Activated CD4-positive, CD25-positive, alpha-beta regulatory T cell treated with anti-CD3 and anti-CD28 coated beads, Interleukin-2, amount 50 U/mL, for 72 hours (primary cell): ENCODE results near the gene HS3ST3B1.

Source experiments
- DNase-seq: peaks from one replicate; pipeline ENCODE4 v3.0.0; 2021

HS3ST3B1 gene

GRCh38 chr17:14355556-14355955 is 54.7 kb downstream of the HS3ST3B1 start:
- no peak for DNase-seq

- no peak for DNase-seq
These were observed 58.5 kb downstream of the HS3ST3B1 start for GRCh38 chr17:14359163-14360020.

- DNase-seq: no peak
These were observed 60.0 kb downstream of the HS3ST3B1 start for GRCh38 chr17:14360856-14361255.

- no peak for DNase-seq
These were observed 60.6 kb downstream of the HS3ST3B1 start for GRCh38 chr17:14361470-14361869.

- no peak for DNase-seq
These were observed 61.1 kb downstream of the HS3ST3B1 start for GRCh38 chr17:14361945-14362508.

- no peak for DNase-seq
These were observed 65.3 kb downstream of the HS3ST3B1 start for GRCh38 chr17:14366199-14366598.

- DNase-seq: no peak
These were observed 71.6 kb downstream of the HS3ST3B1 start for GRCh38 chr17:14372461-14372860.

GRCh38 chr17:14372905-14373613 is 72.2 kb downstream of the HS3ST3B1 start:
- no peak for DNase-seq

GRCh38 chr17:14373614-14374259 is 72.9 kb downstream of the HS3ST3B1 start:
- DNase-seq: no peak

GRCh38 chr17:14374268-14374667 is 73.4 kb downstream of the HS3ST3B1 start:
- no peak for DNase-seq

GRCh38 chr17:14376666-14377065 is 75.8 kb downstream of the HS3ST3B1 start:
- DNase-seq: no peak

GRCh38 chr17:14381606-14382005 is 80.7 kb downstream of the HS3ST3B1 start:
- no peak for DNase-seq

- DNase-seq: no peak
These were observed 86.2 kb downstream of the HS3ST3B1 start for GRCh38 chr17:14387036-14387435.

- no peak for DNase-seq
These were observed 88.8 kb downstream of the HS3ST3B1 start for GRCh38 chr17:14389681-14390080.

- no peak for DNase-seq
These were observed 92.8 kb downstream of the HS3ST3B1 start for GRCh38 chr17:14393723-14394122.

- no peak for DNase-seq
These were observed 94.4 kb downstream of the HS3ST3B1 start for GRCh38 chr17:14395255-14395654.

- DNase-seq: no peak
These were observed 95.7 kb downstream of the HS3ST3B1 start for GRCh38 chr17:14396547-14396946.

- no peak for DNase-seq
These were observed 97.9 kb downstream of the HS3ST3B1 start for GRCh38 chr17:14398766-14399165.
